ENCODE results near the gene FBH1.

DNA sequence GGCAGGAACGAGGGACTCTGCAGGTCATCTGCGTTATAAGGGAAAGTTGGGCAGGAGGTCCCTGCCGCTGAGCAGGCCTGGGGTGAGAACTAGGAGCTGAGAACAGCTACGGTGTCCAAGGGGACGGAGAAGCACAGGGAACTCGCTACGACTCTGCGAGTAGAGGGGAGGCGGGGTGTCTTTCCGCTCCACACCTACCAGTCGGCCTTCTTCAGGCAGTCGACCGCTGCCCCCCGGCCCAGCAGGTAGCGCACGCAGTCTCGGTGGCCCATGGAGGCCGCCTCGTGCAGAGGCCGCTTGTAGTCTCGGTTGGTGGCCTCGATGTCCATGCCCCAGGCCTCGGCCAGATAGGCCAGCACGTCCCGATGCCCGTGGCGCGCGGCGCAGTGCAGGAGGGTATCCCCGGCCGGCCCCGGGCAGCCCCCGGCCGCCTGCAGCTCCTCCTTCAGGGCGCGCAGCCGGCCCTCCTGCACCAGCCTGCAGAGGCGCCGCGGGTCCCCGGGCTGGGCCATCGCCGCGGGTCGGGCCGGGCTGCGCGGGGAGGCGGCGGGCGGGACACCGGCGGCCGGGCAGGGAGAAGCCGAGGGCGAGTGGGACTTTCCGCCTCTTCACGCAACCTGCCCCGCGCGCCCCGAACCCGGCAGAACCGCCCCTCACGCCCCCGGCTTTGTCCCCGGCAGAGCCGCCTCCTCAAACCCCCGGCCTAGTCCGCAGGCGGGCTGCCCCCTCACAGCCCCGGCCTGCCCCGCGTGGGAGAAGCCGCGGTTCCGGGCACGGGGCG, 1.0 kb upstream of the FBH1 start:
- TF ChIP-seq EGR1 (IDR thresholded peaks at IDR 0.05; ENCODE audit: low read depth in 2 of 2) (no peak), NR2F2 (IDR thresholded peaks at IDR 0.05) (no peak), MAX (IDR thresholded peaks at IDR 0.05) (no peak), SP1 (IDR thresholded peaks at IDR 0.05) (no peak), TAF1 (conservative IDR thresholded peaks at IDR 0.05) (no peak), RAD21 (IDR thresholded peaks at IDR 0.05) (no peak), YY1 (IDR thresholded peaks at IDR 0.05) (no peak), FOXA1 (IDR thresholded peaks at IDR 0.05) (no peak)
- TF ChIP-seq, protein P1, sequence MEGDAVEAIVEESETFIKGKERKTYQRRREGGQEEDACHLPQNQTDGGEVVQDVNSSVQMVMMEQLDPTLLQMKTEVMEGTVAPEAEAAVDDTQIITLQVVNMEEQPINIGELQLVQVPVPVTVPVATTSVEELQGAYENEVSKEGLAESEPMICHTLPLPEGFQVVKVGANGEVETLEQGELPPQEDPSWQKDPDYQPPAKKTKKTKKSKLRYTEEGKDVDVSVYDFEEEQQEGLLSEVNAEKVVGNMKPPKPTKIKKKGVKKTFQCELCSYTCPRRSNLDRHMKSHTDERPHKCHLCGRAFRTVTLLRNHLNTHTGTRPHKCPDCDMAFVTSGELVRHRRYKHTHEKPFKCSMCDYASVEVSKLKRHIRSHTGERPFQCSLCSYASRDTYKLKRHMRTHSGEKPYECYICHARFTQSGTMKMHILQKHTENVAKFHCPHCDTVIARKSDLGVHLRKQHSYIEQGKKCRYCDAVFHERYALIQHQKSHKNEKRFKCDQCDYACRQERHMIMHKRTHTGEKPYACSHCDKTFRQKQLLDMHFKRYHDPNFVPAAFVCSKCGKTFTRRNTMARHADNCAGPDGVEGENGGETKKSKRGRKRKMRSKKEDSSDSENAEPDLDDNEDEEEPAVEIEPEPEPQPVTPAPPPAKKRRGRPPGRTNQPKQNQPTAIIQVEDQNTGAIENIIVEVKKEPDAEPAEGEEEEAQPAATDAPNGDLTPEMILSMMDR (IDR thresholded peaks at IDR 0.05; ENCODE audit: low read depth, low read length, missing input control): no peak
- TF ChIP-seq, protein P2, sequence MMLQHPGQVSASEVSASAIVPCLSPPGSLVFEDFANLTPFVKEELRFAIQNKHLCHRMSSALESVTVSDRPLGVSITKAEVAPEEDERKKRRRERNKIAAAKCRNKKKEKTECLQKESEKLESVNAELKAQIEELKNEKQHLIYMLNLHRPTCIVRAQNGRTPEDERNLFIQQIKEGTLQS (IDR thresholded peaks at IDR 0.05): no peak
